Tibial nerve (tissue), 4 donors: ENCODE measurements around the gene MTMR11. TPM values are rescaled to one million over a fixed set of nuclear protein-coding genes. Genes with fewer than 3 reads are reported as not detected.
A peak's percentile ranks its signal among the peaks of the same experiment; 100 is the strongest.

Experiments used
- DNase-seq, 2 donors: peaks; one replicate each; pipeline ENCODE4 v3.0.0-alpha.2; 2019; ENCODE audit warnings: low spot score in 2 of 2
- H3K27ac ChIP-seq, 4 donors: fragments of 200-600 bp; sonication (generic) in 3 of 4; one replicate each; pipeline ENCODE4 v1.5.1; 2017 to 2019; ENCODE audit warnings: mild to moderate bottlenecking in 1 of 4
- H3K27me3 ChIP-seq, 2 donors: fragments of 200-600 bp; sonication (generic) in 1 of 2; one replicate each; pipeline versions ENCODE4 v1.5.1 to v1.6.0; 2017 to 2019
- H3K36me3 ChIP-seq, 3 donors: fragments of 200-600 bp; sonication (generic); one replicate each; pipeline ENCODE4 v1.5.1; 2018 to 2019
- H3K4me1 ChIP-seq, 4 donors: fragments of 200-600 bp; sonication (generic) in 3 of 4; one replicate each; pipeline ENCODE4 v1.5.1; 2017 to 2019
- H3K4me3 ChIP-seq, 4 donors: fragments of 200-600 bp; sonication (generic) in 3 of 4; one replicate each; pipeline ENCODE4 v1.5.1; 2017 to 2019; ENCODE audit warnings: mild to moderate bottlenecking in 1 of 4, moderate library complexity in 1 of 4
- H3K9me3 ChIP-seq, 4 donors: fragments of 200-600 bp; sonication (generic) in 3 of 4; one replicate each; pipeline ENCODE4 v1.5.1; 2017 to 2019
- CTCF ChIP-seq, 5 experiments: fragments of 200-600 bp in 3 of 5; fragments of 450-650 bp in 2 of 5; sonication (generic) in 3 of 5; IDR thresholded peaks; one replicate each; pipeline ENCODE4 v1.5.1; 2016 to 2019; ENCODE audit warnings: antibody characterized with exemption in 5 of 5, mild to moderate bottlenecking in 3 of 5, moderate library complexity in 2 of 5
- EP300 ChIP-seq, 2 donors: sonication (generic); formaldehyde crosslinking; IDR thresholded peaks; one replicate each; pipeline ENCODE4 v1.6.1; 2017; ENCODE audit warnings: antibody characterized with exemption in 2 of 2, mild to moderate bottlenecking in 1 of 2
- POLR2A ChIP-seq, 2 donors: fragments of 450-650 bp; IDR thresholded peaks; one replicate each; pipeline ENCODE4 v1.6.1; 2017; ENCODE audit warnings: antibody characterized with exemption in 2 of 2, mild to moderate bottlenecking in 2 of 2, moderate library complexity in 2 of 2
- WGBS, 2 donors: methylation state at CpG; one replicate each; pipeline ENCODE4 v1.1.5; 2018; 5-methylcytosine and 5-hydroxymethylcytosine counted together
- total RNA-seq, 4 donors: library from RNA; depleted of rRNA; stranded (reverse); fragments of >200 nt; gene quantifications; one replicate each; pipeline ENCODE4 v1.1.0, GENCODE V29; 2016

The MTMR11 gene
- total RNA-seq, 4 donors from 2014 or later = 10.3 to 21.4 (median 13.6) TPM

- peaks cover 0 to 26% (median 14%) of the 10 kb centered on the region in 4 donors for H3K4me1 ChIP-seq
- no peaks in the 10 kb centered on the region for H3K9me3 ChIP-seq
- peak; percentile 69 to 71 for TF ChIP-seq POLR2A (IDR thresholded peaks at IDR 0.05)
- peak in 1 of 5 experiments; percentile 42 for TF ChIP-seq CTCF (IDR thresholded peaks at IDR 0.05)
- peak; percentile 39 to 88 for TF ChIP-seq EP300 (IDR thresholded peaks at IDR 0.05)
- no peaks in the 10 kb centered on the region for H3K27me3 ChIP-seq
- 0% methylated on average over 36 of the region's 36 CpGs for WGBS, 2 donors
- no peaks in the 10 kb centered on the region for H3K36me3 ChIP-seq
- peak overlapping the region; percentile 63 to 83 (median 72) for H3K4me3 ChIP-seq
- peak; percentile 85 to 86 for DNase-seq
- peak overlapping the region; percentile 95 to 100 (median 96) for H3K27ac ChIP-seq
These were observed 51.1 kb downstream of the MTMR11 start for GRCh38 chr1:149885339-149886120.

GRCh38 chr1:149884433-149885338 lies 52.0 kb downstream of the MTMR11 start:
- no peaks in the 10 kb centered on the region for H3K36me3 ChIP-seq
- H3K9me3 ChIP-seq = no peaks in the 10 kb centered on the region
- H3K4me3 ChIP-seq = peak overlapping the region; percentile 63 to 83 (median 72)
- H3K27me3 ChIP-seq = no peaks in the 10 kb centered on the region
- WGBS, 2 donors = 5% methylated on average over 9 of the region's 9 CpGs
- DNase-seq = no peak
- peaks cover 0 to 26% (median 14%) of the 10 kb centered on the region in 4 donors for H3K4me1 ChIP-seq
- H3K27ac ChIP-seq = peak overlapping the region; percentile 95 to 100 (median 96)
- TF ChIP-seq EP300 (IDR thresholded peaks at IDR 0.05) = no peak
- no peak for TF ChIP-seq POLR2A (IDR thresholded peaks at IDR 0.05)
- no peak for TF ChIP-seq CTCF (IDR thresholded peaks at IDR 0.05)

- DNase-seq = no peak
- H3K4me3 ChIP-seq = no peak overlapping the region
- peaks cover 0 to 19% (median 14%) of the 10 kb centered on the region in 4 donors for H3K4me1 ChIP-seq
- H3K27ac ChIP-seq = peak overlapping the region in 1 of 4 donors; percentile 98
- TF ChIP-seq EP300 (IDR thresholded peaks at IDR 0.05) = no peak
- no peak for TF ChIP-seq CTCF (IDR thresholded peaks at IDR 0.05)
- no peak for TF ChIP-seq POLR2A (IDR thresholded peaks at IDR 0.05)
- 86 to 89% methylated on average over 3 of the region's 3 CpGs for WGBS, 2 donors
- H3K9me3 ChIP-seq = no peaks in the 10 kb centered on the region
- H3K27me3 ChIP-seq = no peaks in the 10 kb centered on the region
- no peaks in the 10 kb centered on the region for H3K36me3 ChIP-seq
These were observed 53.0 kb downstream of the MTMR11 start for GRCh38 chr1:149883598-149884247.

- Histone ChIP-seq H3K36me3 (no peaks in the 10 kb centered on the region), H3K27ac (no peak overlapping the region), H3K4me3 (no peak overlapping the region), H3K27me3 (no peaks in the 10 kb centered on the region), H3K9me3 (no peaks in the 10 kb centered on the region), H3K4me1 (peaks cover 0 to 18% (median 14%) of the 10 kb centered on the region in 4 donors)
- TF ChIP-seq POLR2A (IDR thresholded peaks at IDR 0.05) = no peak
- no peak for TF ChIP-seq EP300 (IDR thresholded peaks at IDR 0.05)
- no peak for TF ChIP-seq CTCF (IDR thresholded peaks at IDR 0.05)
- 83 to 92% methylated on average over 1 of the region's 1 CpG for WGBS, 2 donors
- no peak for DNase-seq
These were observed 54.8 kb downstream of the MTMR11 start for GRCh38 chr1:149881876-149882275.
